ENCODE results near the gene PLCB3. TPM values are rescaled to one million over a fixed set of nuclear protein-coding genes. Genes with fewer than 3 reads are reported as not detected.

The PLCB3 gene
- total and polyA plus RNA-seq, 2 of the 13 experiments (the other 11 are each of a cell fraction or from before 2014, with no cell fraction given): 7.5 to 13.8 TPM

- TF ChIP-seq ZNF558 (CRISPR knock-in tag; IDR thresholded peaks at IDR 0.05; ENCODE audit: borderline replicate concordance) (no peak), PAX8 (CRISPR knock-in tag; IDR thresholded peaks at IDR 0.05; ENCODE audit: borderline replicate concordance) (no peak), ARNTL (CRISPR knock-in tag; IDR thresholded peaks at IDR 0.05) (no peak), MIXL1 (CRISPR knock-in tag; IDR thresholded peaks at IDR 0.05) (no peak), ZIK1 (CRISPR knock-in tag; IDR thresholded peaks at IDR 0.05; ENCODE audit: borderline replicate concordance, low read depth) (no peak), ZBTB46 (CRISPR knock-in tag; IDR thresholded peaks at IDR 0.05; ENCODE audit: borderline replicate concordance) (no peak), ZNF569 (CRISPR knock-in tag; IDR thresholded peaks at IDR 0.05; ENCODE audit: borderline replicate concordance) (no peak), ZNF589 (CRISPR knock-in tag; conservative IDR thresholded peaks at IDR 0.05) (no peak), ZNF772 (CRISPR knock-in tag; IDR thresholded peaks at IDR 0.05) (no peak; the same call in 1 of the 2 replicates), ZNF75D (CRISPR knock-in tag; IDR thresholded peaks at IDR 0.05; ENCODE audit: borderline replicate concordance) (no peak), ZNF7 (CRISPR knock-in tag; IDR thresholded peaks at IDR 0.05) (no peak), ZFP1 (CRISPR knock-in tag; IDR thresholded peaks at IDR 0.05) (no peak), ZNF34 (CRISPR knock-in tag; IDR thresholded peaks at IDR 0.05; ENCODE audit: borderline replicate concordance) (no peak), ZNF607 (CRISPR knock-in tag; IDR thresholded peaks at IDR 0.05; ENCODE audit: borderline replicate concordance) (no peak), RFX5 (IDR thresholded peaks at IDR 0.05; ENCODE audit: low read depth, low read length) (no peak), ZBTB8A (CRISPR knock-in tag; IDR thresholded peaks at IDR 0.05; ENCODE audit: borderline replicate concordance, low read depth) (no peak), RBAK (CRISPR knock-in tag; IDR thresholded peaks at IDR 0.05) (no peak), U2AF2 (IDR thresholded peaks at IDR 0.05; ENCODE audit: low read depth, low read length) (no peak), CBX2 (IDR thresholded peaks at IDR 0.05; ENCODE audit: low read depth, low read length) (no peak), CBX2 (CRISPR knock-in tag; IDR thresholded peaks at IDR 0.05; ENCODE audit: low read depth) (0 out of 2 replicates have a peak, but pooled peaks have one; percentile 52), ZNF10 (CRISPR knock-in tag; IDR thresholded peaks at IDR 0.05; ENCODE audit: borderline replicate concordance, low read depth) (no peak), SIN3B (IDR thresholded peaks at IDR 0.05; ENCODE audit: low read length) (no peak), ZNF225 (CRISPR knock-in tag; IDR thresholded peaks at IDR 0.05) (no peak), CEBPG (CRISPR knock-in tag; IDR thresholded peaks at IDR 0.05) (no peak), KDM1A (CRISPR knock-in tag; IDR thresholded peaks at IDR 0.05) (no peak), GRHL1 (CRISPR knock-in tag; conservative IDR thresholded peaks at IDR 0.05) (no peak), GATAD1 (CRISPR knock-in tag; IDR thresholded peaks at IDR 0.05) (peak; percentile 69), ZNF660 (CRISPR knock-in tag; IDR thresholded peaks at IDR 0.05; ENCODE audit: borderline replicate concordance, low read depth) (no peak), ZNF292 (CRISPR knock-in tag; IDR thresholded peaks at IDR 0.05; ENCODE audit: borderline replicate concordance, low read depth) (peak; percentile 47; the same call in 1 of the 2 replicates)
Measured at GRCh38 chr11:64305691-64306562, 54.6 kb downstream of the PLCB3 start (continued).
